SU-DHL-6 (cell line): ENCODE data around the gene EXOC6B.

Experiments
- EZH2phosphoT487 ChIP-seq: fragments of 200-600 bp; sonication (generic), shearing (Covaris generic); conservative IDR thresholded peaks from 2 replicates; pipeline ENCODE4 v1.6.1; 2018; ENCODE audit warnings: mild to moderate bottlenecking, antibody characterized with exemption, low read length, moderate library complexity, mixed read lengths
- TF ChIP-seq, protein P1 (sequence below): fragments of 200-600 bp; sonication (generic); IDR thresholded peaks from one replicate; pipeline ENCODE4 v1.5.1; 2017; ENCODE audit warnings: antibody characterized with exemption, mild to moderate bottlenecking, low read length, moderate library complexity; ENCODE audit not compliant: insufficient read depth, poor library complexity, severe bottlenecking

DNA sequence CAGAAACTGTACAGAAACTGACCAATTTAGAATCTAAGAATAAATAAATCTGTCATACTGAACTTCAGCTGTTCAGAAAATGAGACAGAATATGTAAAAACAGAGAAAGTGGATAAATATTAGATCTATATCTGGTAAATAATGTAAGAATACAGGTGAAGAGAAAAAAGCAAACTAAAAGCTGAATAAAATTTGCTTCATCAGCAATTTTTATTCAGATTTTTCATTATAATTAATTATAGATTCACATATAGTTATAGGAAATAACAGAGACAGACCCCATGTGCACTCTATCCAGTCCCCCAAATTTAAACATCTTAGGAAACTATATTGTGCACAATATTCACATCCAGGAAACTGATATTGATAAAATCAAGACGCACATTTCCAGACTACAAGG lies 299.2 kb downstream of the EXOC6B start:
- TF ChIP-seq, protein P1, sequence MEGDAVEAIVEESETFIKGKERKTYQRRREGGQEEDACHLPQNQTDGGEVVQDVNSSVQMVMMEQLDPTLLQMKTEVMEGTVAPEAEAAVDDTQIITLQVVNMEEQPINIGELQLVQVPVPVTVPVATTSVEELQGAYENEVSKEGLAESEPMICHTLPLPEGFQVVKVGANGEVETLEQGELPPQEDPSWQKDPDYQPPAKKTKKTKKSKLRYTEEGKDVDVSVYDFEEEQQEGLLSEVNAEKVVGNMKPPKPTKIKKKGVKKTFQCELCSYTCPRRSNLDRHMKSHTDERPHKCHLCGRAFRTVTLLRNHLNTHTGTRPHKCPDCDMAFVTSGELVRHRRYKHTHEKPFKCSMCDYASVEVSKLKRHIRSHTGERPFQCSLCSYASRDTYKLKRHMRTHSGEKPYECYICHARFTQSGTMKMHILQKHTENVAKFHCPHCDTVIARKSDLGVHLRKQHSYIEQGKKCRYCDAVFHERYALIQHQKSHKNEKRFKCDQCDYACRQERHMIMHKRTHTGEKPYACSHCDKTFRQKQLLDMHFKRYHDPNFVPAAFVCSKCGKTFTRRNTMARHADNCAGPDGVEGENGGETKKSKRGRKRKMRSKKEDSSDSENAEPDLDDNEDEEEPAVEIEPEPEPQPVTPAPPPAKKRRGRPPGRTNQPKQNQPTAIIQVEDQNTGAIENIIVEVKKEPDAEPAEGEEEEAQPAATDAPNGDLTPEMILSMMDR, result no peak
- no peak for TF ChIP-seq EZH2phosphoT487
